Peyer's patch (tissue), 4 donors: ENCODE data around the gene TMEM190.

Experiments used
- CTCF ChIP-seq, 6 experiments: fragments of 450-650 bp in 4 of 6; fragments of 200-600 bp in 2 of 6; sonication (generic) in 1 of 6; IDR thresholded peaks; one replicate each; pipeline ENCODE4 v1.5.1; 2017 to 2019; ENCODE audit warnings: antibody characterized with exemption in 6 of 6, mild to moderate bottlenecking in 3 of 6, moderate library complexity in 1 of 6
- POLR2A ChIP-seq, 2 donors: fragments of 450-650 bp; IDR thresholded peaks; one replicate each; pipeline ENCODE4 v1.5.1; 2017; ENCODE audit warnings: antibody characterized with exemption in 2 of 2, mild to moderate bottlenecking in 2 of 2, moderate library complexity in 2 of 2

- no peak for TF ChIP-seq CTCF (IDR thresholded peaks at IDR 0.05)
- TF ChIP-seq POLR2A (IDR thresholded peaks at IDR 0.05): no peak
Measured at GRCh38 chr19:55400281-55401087, 23.9 kb downstream of the TMEM190 start.
